GM21526 (cell line): Measurements from ENCODE around the gene CCDC57.

Source experiments
- ATAC-seq: cut with Tn5 transposase; IDR thresholded peaks from one replicate; pipeline ENCODE4 v1.9.1; 2021; ENCODE audit warnings: moderate library complexity; ENCODE audit not compliant: unreplicated experiment, low FRiP score

CCDC57 gene

DNA sequence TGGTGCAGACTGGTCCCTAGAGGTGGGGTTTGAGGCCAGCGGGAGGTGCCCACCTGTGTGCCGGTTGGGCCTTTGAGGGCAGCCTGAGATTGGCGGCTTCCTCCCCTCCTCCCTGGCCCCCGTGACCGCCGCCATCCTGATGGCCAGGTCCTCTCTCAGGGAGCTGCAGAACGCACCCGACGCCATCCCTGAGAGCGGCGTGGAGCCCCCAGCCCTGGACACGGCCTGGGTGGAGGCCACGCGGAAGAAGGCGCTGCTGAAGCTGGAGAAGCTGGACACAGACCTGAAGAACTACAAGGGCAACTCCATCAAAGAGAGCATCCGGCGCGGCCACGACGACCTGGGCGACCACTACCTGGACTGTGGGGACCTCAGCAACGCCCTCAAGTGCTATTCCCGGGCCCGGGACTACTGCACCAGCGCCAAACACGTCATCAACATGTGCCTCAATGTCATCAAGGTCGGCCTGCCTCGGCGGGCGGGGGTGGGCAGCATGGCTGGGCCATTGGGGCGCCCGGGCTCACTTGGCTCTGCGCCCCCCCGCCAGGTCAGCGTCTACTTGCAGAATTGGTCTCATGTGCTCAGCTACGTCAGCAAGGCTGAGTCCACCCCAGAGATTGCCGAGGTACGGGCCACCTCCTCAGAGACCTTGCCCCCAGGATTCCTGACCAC is 158.2 kb downstream of the CCDC57 start:
- no peak for ATAC-seq

DNA sequence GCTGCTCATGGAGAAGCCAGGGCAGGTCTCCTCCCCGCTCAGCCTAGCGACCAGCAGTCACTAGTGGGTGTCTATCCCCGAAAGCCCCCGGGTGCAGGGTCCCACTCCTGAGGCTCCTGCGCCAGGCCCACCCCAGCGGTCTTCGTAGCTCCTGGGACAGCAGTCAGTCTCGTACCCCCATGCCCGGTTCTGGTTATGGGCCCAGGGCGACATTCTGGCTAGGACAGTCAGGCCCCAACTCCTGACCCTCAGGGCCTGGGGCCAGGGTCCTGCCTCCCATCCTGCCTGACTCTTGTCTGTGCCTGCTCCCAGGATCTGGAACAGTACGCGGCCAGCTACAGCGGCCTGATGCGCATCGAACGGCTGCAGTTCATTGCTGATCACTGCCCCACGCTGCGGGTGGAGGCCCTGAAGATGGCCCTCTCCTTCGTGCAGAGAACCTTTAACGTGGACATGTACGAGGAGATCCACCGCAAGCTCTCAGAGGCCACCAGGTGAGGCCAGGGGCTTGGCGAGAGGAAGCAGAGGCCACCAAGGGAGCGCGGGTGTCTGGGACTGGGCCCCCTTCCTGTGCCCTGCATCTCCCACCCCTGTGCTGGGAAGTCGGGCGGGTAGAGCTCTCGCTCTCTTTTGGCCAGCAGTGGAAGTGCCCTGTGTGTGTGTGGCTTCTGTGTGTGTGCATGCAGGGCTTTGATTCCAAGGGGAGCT is 158.9 kb downstream of the CCDC57 start:
- ATAC-seq, result no peak

DNA sequence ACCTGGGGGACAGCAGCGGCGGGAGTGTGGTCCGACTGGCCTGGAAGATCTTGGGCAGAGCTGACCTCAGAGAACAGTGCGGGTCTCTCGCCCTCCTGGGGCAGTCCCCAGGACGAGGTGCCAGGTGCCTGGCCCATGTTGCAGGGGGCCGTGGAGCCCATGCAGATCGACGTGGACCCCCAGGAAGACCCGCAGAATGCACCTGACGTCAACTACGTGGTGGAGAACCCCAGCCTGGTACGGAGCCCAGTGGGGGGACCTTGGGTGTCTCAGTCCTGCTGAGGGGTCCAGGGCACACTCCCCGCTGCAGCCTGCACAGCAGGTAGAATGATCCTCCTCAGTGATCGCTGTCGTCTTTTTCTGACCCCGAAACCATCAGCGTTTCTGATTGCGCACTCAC is 159.5 kb downstream of the CCDC57 start:
- no peak for ATAC-seq

DNA sequence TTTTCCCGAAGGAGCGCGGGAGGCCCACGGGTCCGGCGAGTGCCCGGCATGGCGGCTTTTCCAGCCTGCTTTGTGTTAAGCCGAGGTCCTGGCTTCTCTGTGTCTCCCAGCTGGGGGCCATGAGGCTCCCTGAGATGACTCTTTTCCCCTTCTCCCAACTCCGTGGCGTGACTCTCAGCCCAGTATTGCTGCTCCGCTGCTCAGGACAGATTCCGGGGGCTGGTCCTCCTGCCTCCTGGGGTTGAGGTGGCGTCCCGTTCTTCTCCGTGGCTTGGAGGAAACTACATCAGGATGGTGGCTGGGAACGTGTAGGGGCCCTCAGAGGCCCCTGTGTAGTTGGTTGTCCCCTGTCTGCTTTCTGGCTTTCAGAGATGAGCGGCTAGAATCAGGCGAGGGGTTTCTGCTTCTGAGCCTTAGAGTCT is 160.0 kb downstream of the CCDC57 start:
- ATAC-seq, result no peak

DNA sequence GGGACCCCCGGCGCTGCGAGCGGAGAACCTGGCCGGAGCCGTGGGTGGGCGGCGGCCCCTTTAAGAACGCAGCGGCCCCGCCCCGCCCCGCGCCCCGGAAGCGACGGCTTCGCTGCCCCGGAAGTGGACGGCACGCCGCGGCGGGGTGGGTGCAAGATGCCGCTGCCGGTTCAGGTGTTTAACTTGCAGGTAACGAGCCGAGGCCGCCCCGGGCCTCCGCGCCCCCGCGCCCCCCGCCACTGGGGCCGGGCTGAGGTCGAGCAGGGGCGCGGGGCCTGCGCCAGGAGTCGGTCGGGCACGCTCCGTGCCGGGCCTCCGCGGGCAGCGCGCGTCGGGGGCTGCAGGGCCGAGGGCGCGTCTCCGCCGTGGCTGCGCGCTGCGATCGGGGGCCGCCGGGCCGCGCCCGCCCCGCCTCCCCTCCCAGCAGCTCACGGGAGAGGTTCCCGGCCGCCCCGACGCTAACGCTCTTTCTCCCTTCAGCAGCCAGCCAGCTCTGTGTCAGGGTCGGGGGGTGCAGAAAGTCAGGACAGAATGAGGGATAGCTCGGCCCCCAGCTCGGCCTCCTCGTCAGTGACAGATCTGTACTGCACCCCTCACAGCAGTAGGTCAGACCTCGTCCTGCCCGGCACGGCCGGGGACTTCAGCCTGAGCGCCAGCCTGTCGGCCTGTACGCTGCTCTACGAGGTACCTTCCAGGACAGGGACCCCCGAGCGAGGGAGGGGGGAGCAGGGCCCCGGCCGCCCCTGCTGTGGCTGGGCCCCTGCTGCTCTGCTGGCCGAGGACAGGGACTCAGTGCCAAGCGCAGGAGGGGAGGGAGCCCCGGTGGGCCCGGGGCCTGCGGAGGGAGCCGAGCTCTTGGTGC is 160.6 kb downstream of the CCDC57 start, which contains the start of the genes GPS1 and RFNG:
TSS of gene GPS1 (plus strand) at position 123 of the 862 bp plus-strand sequence. CDS start at position 157, 34 bp downstream.
TSS of gene RFNG (minus strand) at position 36 of the 862 bp plus-strand sequence. CDS start 45 bp downstream, outside the sequence.
- ATAC-seq, result no peak
